HG02840 (cell line): ENCODE results near the gene CACNA1B.
"Not testable (repeated sequence)": the region's sequence is repeated elsewhere in the genome, so short reads cannot be mapped to it uniquely, and the experiment has no call there.

Experiments
- ATAC-seq: cut with Tn5 transposase; IDR thresholded peaks from one replicate; pipeline ENCODE4 v1.9.1; 2021; ENCODE audit warnings: mild to moderate bottlenecking, moderate library complexity, moderate number of reproducible peaks; ENCODE audit not compliant: unreplicated experiment, low FRiP score

The CACNA1B gene

DNA sequence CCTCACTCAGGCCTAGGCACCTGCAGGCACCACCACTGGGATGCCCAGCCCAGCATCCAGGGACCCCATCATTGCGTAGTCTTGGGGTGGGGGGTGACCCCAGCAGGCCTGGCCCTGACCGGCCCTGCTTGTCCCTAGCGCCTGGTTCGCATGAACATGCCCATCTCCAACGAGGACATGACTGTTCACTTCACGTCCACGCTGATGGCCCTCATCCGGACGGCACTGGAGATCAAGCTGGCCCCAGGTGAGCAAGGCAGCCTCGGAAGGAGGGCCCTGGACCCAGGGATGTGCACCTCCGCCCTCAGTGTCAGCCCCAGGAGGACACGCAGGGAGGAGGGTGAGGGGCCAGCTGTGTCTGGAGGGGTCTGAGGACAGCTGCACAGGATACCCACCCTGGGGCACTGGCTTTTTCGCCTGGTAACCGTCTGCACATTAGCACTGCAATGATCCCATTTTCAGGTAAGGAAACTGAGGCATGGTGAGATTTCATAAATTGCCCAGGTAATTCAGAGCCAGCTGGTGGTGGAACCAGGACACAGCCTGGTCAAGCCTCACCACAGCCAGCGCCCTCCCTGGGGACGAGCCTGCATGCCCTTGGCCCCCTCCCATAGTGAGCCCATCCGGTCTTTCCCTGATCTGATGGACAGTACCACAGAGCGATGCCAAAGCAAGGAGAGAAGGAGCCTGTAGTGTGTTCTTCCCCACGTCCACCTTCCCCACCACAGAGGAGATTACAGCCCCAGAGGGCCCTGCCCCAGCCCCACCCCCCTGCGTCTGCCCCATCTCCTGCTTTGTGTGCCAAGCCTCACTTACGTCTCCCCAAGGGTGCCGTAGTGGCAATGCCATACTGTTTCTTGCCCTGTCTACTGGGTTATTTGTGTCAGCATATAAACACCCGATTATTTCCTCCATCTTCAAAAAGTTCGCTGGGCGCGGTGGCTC is 228.3 kb downstream of the CACNA1B start:
- ATAC-seq, result no peak

- not testable (repeated sequence) for ATAC-seq
Observed at GRCh38 chr9:138107039-138107438, 229.5 kb downstream of the CACNA1B start.

DNA sequence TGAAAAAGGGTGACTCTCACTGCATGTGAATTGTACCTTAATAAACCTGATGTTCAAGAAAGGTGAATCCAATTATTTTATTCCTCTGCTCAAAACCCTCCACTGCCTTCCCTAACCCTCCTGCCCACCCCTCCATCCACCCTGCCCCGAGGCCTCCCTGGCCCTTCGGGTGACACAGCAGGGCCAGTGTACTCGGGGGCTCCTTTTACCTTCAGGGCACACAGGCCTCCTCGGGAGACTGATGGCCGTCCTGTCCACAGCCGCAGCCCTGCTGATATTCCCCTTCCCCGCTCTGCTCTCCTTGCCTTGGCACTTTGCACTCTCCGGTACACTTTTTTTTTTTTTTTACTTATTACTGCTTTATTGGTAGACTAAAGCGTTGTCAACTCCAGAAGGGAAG is 234.0 kb downstream of the CACNA1B start:
- ATAC-seq, result no peak

GRCh38 chr9:138112090-138112748 is 234.6 kb downstream of the CACNA1B start:
- ATAC-seq, result no peak

DNA sequence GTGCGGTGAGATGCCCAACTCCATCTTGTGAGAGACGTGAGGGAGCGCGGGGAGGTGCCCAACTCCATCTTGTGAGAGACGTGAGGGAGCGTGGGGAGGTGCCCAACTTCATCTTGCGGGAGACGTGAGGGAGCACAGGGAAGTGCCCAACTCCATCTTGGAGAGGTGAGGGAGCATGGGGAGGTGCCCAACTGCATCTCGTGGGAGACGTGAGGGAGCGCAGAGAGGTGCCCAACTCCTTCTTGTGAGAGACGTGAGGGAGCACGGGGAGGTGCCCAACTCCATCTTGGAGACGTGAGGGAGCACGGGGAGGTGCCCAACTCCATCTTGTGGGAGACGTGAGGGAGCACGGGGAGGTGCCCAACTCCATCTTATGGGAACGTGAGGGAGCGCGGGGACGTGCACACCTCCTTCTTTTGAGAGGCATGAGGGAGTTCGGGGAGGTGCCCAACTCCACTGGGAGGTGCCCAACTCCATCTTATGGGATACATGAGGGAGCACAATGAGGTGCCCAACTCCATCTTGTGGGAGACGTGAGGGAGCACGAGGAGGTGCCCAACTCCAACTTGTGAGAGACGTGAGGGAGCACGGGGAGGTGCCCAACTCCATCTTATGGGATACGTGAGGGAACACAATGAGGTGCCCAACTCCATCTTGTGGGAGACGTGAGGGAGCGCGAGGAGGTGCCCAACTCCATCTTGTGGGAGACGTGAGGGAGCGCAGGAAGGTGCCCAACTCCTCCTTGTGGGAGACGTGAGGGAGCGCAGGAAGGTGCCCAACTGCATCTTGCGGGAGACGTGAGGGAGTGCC is 235.4 kb downstream of the CACNA1B start:
- ATAC-seq, result no peak

GRCh38 chr9:138113701-138114325 is 236.2 kb downstream of the CACNA1B start:
- not testable (repeated sequence) for ATAC-seq

GRCh38 chr9:138114501-138115245 is 237.1 kb downstream of the CACNA1B start:
- no peak for ATAC-seq

DNA sequence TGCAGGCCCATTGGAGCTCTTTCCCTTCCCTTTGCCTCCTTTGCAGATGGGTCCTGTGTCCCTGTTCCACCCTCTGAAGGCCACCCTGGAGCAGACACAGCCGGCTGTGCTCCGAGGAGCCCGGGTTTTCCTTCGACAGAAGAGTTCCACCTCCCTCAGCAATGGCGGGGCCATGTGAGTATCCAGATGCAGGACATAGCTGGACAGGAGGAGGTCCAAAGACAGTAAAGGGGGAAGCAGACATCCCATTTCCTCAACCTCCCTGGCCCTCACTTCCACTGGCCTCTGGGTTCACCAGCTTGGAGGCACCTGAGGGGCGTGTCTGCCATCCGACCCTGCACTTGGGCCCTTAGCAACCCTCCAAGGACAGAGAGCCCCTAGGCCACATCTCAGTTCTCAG is 237.9 kb downstream of the CACNA1B start:
- ATAC-seq, result no peak

DNA sequence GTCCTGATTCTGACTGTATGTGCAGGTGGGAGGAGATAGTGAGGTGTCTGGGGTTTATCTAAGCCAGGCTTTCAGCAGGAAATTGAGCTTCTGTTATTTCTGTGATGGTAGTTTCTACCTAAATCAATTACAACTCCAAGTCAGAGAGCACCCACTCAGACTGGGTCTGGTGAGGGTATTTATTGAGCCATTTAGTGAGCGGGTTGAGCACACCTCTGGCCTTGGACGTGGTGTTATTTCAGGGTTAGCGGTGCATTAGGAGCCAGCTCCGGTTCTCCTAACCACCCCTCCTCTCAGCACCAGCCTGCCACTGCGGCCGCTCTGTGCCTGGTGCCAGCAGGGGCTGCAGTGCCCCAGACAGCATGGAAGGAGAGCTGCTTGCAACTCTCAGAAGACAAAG is 238.9 kb downstream of the CACNA1B start:
- no peak for ATAC-seq

DNA sequence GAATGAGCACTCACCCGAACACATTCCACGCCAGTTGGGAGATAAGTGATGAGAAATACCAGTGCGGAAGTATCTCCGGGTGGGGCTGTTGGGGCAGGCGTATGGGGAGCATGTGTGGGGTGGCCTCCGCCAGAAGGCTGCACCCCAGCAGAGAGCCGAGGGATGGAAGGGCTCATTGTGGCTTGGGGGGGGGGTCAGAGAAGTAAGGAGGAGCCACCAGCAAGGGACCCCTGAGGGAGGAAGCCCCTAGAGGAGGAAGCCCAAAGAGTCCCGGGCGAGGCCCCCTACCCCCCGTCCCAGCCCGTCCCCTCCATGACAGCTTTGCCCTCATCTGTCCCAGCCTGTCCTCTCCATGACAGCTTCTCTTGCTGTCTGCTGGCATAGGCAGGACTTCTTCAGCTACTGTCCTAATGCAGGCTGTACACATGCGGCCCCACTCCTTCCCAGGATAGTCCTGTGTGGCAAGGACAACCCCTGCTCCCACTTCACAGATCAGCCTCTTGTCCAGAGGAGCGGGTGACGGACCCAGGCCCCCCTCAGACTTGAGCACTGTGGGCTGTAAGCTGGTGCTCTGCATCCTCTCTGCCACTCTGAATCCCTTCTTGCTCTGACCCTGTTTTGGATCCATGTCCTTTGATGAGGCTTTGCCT is 239.6 kb downstream of the CACNA1B start:
- no peak for ATAC-seq

- ATAC-seq, result no peak
Observed at GRCh38 chr9:138117836-138118235, 240.3 kb downstream of the CACNA1B start.

- no peak for ATAC-seq
Observed at GRCh38 chr9:138118601-138119071, 241.1 kb downstream of the CACNA1B start.

DNA sequence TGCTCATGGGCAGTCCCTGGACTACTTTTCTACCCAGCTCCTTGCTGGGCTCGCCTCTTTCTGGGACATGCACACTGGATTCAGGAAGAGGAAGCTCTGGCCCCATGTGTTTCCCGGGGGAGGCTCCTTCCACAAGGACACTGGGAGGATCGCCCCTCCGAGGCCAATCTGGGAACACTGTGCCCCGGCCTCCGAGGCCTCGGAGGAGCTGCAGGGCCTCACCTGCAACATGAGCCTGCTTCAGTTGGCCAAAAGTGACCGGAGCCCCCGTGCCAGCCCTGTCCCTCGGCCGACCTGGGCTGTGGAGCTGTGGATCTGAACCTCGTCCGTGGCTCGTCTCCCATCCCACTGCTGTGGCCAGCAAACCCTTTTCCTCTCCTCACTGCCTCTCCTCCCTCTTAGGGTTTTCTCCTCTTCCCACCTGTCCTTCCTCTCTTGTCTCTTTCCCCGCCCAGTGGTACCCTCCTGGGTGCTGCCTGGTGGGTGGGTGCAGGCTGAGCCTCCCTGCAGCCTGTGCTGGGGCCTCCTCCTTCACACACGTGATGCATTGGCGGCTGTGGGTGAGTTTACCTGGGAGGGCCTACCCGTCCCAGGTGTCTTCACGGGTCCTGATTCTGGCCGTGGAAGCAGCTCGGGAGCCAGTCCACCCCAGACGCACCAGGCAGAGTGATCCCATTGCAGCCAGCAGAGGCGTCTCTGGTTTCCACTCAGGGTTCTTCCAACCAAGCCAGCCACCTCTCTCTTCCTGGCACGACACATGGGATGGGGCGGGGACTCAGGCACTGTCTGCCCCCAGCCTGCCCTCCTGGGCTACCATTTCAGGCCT is 241.8 kb downstream of the CACNA1B start:
- ATAC-seq, result no peak

DNA sequence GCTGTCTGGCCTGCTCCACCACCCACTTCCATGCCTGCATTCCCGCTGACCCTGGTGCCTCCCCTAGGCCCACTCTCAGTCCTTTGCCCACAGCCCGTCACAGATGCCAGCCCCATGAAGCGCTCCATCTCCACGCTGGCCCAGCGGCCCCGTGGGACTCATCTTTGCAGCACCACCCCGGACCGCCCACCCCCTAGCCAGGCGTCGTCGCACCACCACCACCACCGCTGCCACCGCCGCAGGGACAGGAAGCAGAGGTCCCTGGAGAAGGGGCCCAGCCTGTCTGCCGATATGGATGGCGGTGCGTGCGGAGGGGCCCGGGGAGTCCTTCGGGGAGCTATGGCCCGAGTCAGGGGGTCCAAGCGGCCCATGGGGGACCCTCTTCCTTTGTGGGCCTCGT is 242.5 kb downstream of the CACNA1B start:
- ATAC-seq, result no peak

DNA sequence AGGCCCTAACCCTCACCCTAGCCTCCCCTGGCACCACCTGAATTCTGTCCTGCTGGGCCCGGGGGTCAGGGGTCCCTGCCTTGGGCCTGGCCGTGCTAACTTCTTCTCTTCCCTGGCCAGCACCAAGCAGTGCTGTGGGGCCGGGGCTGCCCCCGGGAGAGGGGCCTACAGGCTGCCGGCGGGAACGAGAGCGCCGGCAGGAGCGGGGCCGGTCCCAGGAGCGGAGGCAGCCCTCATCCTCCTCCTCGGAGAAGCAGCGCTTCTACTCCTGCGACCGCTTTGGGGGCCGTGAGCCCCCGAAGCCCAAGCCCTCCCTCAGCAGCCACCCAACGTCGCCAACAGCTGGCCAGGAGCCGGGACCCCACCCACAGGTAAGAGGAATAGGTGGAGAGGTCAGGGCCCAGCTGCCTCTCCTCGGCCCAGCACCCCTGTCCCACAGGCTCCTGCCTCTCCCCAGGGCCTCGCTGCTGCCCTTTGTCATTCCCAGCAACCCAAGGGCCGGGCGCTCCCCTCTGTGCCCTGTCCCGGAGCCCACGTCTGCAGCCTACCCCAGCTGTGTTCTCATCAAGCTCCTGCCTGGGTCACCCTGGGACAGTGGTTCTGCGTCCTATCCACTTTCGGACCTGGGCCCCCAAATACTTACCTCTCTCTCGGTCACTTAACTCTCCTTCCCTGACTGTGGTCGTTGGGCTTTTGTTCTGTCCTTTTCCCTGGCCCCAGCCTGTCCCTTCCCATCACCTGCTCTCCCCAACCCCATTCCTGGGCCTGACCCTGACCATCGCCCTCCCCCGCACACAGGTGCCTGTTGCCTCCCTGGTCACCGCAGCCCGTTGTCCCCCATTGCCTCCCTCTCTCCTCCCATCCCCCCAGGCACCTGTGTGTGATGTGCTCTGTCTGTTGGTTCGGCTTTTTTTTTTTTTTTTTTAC is 243.2 kb downstream of the CACNA1B start:
- no peak for ATAC-seq

- no peak for ATAC-seq
Observed at GRCh38 chr9:138121438-138122050, 244.0 kb downstream of the CACNA1B start.

- no peak for ATAC-seq
Observed at GRCh38 chr9:138122201-138122600, 244.6 kb downstream of the CACNA1B start.
